Activated T-cell treated with anti-CD3 and anti-CD28 coated beads, Interleukin-2, amount 50 U/mL, for 1 hour (primary cell): ENCODE results near the gene MAML2.

ENCODE experiments used
- DNase-seq: peaks from one replicate; pipeline ENCODE4 v3.0.0-alpha.2; 2020

MAML2 gene

DNA sequence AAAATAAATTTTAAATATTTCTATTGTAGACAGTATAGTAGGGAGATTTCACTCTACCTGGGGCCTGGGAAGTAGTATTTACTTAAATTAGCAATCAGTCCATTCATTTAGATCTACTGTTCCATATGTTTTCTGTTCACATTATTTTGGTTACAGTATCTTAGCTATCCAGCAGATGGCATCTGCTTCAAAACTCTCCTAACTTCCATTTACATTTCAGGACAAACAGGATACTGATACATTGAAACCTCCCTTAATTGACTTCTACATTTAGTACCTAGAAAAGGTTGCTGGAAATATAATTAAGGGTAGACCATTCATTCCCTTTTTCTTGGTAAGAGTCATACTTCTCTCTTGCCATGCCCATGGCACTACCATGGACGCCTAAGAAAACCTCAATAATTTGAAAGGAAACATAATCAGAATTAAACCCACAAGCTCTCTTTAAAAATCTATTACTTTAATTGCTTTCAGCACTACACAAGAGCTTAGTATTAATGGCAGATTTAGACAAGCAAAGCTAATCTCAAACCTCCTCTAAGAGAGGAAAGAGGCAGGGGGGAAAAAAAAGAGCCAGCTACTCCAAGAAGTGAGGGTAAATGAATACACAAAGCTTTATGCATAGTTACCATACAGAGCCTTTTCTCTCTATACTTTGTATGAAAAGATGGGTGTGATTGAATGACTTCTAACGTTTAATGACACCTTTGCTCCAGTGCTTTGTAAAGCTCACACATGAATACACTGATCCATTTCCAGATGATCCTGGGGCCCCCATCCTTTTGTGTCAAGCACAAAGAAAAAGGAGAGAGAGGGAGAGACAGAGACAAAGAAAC lies 287.9 kb downstream of the MAML2 start:
- DNase-seq: no peak

DNA sequence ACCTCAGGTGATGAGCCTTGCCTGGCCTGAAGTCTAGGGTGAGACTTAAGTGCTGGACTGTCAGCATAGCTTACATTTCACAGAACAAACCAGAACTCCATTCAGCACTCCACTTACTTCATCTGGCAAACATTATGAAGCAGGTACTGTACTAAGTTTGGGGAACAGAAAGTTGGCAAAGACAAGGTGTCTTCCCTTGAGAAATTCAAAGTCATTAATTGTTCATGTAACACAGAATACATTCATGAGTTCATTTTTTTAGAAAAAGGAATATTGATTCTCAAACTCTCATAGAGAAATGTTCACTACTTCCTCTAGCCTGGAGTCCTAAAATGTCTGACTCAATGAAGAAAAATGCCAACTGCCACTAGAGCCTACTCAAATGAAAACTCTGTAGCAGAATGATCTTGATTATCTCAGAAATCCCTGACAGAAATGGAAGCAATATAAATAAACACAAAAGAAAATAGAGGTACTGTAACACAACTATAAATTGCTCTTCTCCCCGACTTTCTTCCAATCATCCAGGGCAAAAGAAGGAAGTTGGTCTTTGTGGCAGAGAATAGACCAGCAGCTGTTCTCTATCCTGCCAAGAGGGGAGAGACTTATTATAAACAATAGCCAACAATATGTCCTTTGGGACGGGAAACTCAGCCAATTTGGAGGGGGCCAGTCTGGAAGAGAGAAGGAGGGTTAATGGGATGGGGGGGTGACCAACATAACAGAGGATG lies 289.9 kb downstream of the MAML2 start:
- DNase-seq: no peak

DNA sequence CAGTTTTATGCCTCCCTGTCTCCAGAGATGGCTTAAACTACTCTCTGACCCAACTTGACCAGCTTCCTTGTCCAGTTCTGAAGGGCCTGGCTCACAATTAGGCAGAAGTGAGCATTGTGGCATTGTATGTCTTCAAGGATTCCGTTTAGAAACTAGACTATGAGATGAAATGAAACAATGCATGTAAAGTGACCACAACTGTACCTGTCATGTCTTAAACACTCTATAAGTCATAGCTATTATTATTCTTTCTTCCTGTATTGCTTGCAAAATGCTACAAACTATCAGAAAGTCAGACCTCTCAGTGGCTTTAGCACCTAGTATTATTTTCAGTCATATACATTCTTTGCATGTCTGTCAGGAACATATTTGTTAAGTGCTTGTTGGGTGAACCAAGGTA lies 291.2 kb downstream of the MAML2 start:
- no peak for DNase-seq

DNA sequence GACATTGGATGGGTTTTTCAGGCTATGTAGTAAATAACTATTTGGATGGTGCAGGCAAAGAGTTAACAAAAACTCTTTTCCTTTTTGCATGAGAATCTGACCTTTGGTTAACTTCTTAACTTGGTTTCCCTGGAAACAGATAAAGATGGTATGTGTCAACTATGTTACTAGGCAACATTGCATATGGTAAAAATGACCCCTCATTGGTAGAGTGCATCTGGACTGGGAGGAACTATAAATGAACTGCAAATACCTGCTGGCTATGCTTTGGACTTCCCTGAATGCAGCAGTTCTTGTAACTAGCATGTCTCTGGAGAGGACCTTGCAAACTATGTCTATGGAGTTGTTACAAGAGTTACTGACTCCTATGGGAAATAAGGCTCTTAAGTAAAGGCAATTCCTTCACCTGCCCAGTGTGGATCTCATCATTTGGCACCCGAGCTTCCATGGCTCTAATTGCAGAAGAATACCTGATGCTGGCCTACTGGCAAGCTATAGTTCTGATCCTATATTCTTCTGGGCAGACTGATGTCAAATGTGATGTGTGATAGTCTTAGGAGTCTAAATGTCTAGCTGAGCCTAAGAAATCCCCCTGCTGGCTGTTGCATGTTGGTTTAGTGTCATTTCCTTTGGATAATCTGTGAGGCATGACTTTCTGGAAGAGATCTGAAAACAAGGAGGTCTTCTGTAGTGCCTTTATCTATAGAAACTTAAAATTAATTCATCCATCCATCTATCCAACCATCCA lies 292.4 kb downstream of the MAML2 start:
- DNase-seq: no peak

DNA sequence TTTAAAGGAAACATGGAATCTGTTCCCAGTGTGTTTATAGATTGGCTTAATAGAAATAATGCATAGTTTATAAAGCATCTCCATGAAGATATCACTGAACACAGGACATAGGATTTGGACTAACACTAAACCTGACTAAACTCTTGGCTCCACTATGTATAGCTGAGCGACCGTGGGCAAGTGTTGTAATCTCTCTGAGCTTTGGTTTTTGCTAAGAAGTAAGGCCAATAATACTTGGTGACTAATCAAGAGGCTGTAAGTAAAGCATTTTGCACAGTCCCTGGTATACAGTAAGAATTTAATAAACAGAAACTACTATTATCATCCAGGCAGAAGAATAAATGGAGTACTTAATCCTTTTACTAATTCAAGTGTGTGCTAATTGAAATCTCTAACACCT lies 293.6 kb downstream of the MAML2 start:
- DNase-seq: no peak

DNA sequence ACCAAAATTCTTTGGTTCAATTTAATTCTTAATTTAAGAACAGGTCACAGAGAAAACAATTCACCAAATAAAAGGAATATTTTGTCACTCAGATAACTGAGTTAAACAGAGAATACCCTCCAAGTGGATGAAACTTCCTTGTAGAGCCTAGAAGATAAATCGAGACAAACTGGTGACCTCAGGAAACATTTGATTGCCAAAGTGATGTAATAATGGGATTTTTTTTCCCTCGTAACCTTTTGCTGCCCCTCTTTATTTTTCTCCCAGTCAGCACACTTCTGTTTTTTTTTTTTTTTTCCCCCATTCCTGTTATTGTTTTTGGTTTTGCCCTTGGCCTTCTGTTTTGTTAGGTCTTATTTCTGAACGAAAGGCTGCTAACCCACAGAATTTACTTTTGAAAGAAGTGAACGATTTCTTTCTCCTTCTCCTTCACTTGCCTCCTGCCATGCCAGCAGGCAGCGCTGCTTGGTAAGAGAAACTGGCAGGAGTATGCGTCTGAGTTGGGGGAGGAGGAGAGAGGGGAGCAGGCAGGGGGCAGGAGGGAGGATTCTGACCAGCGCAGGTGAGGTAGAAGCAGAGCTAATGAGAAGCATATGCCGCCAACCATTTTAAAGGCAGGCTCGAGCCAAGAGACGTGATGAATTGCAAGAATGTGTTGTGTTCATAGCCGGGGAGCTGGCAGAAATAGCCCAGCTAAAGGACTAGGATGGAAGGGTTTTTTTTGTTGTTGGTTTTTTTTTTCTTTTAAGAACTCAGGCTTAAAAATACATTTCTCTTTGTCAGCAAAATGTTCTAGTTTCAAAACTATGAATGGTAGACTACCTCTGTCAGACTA lies 297.2 kb downstream of the MAML2 start:
- no peak for DNase-seq

DNA sequence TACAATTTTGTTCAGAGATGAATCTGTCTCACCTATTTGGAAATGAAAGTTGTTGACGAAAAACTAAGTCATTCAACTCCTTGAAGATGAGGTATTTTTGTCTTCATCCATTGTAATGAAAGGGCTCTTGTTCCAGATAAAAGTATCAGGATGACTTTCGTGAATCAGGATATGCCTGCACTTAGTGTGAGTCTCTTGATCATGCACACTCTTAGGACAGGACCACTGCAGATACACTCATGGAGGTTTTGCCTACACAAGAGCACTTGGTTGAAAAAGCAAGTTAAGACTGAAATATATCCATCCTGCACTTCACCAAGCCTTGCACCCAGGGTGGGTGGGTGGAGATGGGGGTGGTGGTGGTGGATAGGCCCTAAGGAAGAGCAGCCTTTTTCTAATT lies 298.2 kb downstream of the MAML2 start:
- no peak for DNase-seq

DNA sequence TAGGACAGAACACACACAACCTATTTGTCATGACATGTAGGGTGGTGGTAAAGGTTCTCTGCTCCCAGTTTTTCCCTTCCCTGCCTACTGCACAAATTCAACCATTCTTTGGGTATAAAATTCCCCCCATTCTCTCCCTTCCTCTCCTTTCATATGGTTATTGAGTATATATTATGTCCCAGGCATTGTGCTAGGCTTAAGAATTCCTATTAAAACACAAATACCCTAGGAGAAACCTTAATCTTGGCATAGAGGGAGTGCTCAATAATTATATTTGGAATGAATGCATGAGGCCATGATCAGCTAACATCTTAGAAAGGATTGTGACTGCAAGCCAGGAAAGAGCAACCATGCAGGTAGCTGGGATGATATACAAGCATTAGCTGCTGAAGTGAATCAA lies 298.7 kb downstream of the MAML2 start:
- DNase-seq: no peak

DNA sequence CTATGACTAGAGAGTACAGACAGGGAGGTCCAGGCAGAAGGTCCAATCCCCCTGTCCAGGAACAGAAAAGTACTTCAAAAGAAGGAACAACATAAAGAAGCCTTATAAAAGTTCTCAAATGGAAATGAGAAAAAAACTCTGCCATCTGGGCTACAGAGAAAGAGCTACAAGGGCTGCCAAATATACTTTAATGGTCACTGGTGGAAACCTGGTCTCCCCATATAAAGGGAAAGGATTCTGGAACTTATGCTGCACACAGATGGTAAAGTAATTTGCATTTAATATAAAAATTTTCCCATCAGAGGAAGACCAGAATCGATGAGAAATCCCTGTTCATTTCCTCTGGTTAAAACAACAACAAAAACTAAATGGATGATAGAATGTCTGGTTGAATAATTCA lies 299.7 kb downstream of the MAML2 start:
- DNase-seq: no peak

DNA sequence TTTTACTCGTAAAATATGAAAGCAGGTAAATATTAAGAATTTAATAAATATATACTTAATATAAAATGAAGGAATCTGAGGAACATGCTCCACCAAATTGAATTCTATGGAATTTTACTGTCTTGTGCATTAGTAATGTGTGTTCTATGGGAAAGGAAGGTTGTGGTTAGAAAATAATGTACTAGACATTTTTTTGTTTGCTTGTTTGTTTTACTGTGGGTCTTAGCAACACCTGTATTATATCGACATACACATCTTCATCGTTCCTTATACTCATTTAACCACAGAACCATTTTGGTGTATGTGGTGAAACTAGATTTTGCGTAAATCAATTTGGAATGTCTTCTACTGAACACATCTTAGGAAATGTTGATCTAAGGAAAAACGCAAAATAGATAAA lies 304.9 kb downstream of the MAML2 start:
- DNase-seq: no peak

DNA sequence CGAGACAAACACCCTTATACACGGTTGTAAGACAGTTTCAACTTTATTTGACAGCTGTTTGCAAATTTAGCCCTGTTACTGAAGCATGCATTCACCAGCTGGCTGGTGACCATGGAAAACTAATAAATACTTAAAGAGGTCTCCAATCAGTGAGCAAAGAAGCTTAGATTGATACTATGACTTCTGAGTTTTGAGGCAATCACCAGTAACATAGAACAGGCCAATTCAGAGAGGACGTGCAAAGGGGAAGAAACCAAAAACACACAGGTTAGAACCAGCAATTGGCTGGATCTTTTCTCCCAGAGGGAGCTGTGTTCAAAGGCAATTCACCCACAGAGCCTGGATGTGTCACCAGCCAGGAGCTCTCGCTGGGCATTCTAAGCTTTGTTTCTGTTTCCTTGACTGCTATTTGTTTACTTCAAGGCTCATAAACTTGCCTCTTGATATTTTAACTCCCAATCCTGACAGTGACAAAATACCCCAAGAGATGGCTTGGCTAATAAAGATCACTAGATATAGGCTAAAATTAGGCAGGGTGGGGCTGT lies 305.5 kb downstream of the MAML2 start:
- DNase-seq: no peak

DNA sequence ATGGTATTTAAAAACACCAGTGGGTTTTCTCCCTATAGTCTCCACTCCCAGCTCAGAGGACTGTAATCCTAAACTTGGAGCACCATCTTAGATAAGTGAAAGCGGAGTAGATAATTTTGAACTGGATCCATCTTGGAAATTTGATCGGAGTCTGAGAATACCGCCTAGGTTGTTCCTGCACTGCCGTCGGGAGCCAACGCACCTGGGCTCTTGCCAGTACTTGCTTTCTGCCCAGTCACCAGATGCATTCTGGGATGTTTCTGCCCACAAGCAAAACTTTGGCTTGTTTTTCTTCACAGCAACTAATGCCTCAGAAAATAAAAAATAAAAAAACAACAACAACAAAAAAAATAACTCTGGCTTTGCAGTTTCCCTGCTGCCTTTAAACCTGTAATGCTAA lies 306.1 kb downstream of the MAML2 start:
- DNase-seq: no peak

DNA sequence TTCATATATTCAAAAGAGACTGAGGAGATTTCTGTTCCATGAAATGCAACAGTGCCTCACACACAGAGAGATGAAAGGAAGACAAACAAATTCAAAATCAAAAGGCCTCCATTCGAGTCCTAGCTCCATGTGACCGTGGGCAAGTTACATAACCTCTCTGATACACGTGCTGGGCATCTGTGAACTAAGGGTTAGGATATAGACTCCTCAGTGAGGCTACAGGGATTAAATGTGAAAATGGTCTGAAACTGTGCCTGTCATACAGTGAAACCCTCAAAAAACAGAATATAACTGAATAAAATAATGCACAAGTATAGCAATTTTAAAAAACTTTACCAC lies 307.3 kb downstream of the MAML2 start:
- DNase-seq: no peak

DNA sequence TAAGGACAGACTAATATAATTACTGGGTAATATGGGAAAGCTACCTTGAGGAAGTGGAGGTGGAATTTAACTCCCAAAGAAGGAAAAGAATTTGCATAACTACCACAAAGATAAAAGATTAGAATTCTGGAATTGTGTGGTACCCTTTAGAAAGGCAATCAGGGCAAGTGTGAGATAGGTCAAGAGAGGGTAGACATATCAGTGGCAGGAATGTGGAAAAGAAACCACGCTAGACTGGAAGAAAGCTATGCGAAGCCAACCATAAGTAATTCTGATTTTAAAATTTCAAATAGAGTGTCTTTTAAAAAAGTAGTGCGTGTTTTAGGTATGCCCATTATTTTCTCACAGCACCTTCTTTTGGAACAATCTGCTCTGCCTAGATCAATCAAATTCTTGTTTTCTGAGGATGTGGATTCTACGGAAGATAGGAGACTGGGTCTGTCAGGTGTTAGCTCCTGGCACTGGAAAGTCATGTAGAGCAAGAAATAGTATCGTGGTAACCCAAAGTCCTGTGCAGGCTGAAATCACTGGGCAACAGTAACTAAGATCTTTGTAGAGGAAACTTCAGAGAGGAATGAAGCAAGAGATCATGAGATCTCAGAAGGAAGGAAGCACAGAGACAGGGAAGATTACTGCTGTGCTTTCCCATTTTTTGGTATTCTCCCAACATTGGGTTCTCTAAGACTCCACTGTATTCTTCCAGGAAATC lies 307.8 kb downstream of the MAML2 start:
- no peak for DNase-seq

DNA sequence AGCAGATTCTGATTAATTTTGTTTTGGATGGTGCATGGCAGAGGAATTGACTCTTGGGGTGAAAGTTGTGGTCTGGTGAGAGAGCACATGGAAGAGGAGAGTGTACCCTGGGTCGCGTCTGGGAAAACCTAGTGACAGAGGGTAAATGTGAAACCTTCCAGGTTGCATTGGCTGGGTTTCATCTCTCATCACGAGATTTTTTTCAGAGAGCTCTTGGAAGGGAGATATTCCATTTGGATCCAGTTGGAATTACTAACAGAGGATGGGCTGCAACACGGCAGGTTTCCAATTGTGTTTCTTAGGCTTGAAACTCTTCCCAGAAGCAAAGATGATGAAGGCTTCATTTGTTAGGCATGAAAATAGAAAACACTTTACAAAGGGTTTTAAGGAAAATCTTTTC lies 309.4 kb downstream of the MAML2 start:
- DNase-seq: no peak

DNA sequence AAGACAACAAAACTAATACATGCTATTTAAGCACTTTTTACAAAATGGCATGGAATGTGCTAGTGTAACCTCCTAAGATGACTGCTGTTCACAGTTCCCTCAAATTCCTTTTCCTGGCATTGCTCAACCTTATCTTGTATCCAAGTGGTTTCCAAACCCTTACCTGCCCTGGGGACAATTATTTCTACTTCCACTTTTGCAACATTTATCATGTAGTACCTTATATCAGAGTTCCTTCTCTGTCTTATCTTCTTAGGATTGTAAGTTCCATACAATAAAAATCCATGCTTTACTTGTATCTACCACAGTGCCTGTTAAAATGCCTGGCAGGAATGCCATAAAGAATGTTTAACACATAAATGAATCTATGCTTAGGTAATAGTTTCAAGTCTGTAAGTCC lies 309.9 kb downstream of the MAML2 start:
- no peak for DNase-seq

DNA sequence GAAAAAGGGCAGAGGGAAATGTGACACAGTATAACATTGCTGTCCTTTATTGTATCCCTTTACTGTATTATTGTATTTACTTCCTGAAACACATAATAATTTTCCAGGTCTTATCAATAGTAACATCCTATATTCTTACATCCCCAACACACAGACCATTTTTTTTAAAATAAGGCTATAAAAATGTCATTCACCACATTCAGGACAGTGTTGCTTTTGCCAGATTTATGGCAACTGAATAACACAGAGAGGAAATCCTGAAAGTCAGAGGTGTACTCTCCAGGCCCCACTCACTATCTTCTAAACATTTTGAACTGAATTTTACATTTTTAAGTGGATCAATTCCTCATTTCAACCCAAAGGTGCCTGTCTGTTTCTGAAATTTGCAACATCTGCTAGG lies 314.2 kb downstream of the MAML2 start:
- no peak for DNase-seq

DNA sequence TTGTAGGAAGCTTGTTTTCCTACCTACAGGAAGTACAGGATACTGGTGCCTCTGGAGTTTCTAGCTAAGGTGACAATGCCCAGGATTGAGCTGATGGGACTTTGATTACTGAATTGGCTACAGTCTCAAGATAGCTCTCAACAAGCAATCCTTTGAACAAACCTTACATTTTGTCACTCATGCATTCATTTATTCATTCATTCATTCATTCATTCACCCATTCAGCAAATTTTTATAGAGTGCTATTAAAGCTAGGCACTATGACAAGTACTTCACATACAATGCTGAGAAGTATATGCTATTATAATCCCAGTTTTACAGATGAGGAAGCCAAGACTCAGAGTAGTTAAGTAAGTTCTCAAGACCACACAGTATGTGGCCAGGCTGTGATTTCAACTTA lies 316.0 kb downstream of the MAML2 start:
- DNase-seq: no peak

DNA sequence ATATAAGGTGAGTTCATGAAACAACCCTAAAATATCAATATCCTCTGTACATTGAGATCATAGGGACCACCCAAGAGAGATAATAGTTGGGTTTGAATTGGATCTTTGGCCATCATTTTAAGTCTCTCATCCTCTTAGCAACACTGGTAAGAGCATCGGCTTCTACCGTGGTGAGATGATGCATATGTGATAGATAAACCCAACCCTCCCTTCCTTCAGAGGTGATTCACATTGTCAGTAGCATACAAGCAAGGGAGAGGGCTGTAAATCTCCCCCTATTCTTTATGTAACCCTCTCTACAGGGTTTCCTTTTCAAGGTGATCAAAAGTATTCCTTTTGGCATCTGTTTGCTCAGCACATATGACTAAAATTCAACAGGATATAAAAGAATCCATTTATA lies 316.7 kb downstream of the MAML2 start:
- DNase-seq: no peak

DNA sequence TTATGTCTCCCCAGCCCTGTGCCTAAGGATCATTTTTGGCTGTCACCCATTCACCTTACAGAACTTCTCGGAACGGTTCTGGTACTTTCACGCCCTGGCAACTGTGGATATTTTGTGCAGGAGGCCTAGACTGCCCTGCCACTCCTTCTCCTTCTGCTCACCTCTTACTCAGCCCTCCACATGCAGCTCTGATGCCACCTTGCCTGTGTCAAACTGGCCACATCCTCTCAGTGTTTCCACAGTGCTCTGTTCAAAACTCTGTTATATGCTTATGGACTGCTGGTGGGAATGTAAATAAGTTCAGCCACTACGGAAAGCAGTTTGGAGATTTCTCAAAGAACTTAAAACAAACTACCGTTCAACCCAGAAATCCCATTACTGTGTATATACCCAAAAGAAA lies 318.3 kb downstream of the MAML2 start:
- DNase-seq: no peak

DNA sequence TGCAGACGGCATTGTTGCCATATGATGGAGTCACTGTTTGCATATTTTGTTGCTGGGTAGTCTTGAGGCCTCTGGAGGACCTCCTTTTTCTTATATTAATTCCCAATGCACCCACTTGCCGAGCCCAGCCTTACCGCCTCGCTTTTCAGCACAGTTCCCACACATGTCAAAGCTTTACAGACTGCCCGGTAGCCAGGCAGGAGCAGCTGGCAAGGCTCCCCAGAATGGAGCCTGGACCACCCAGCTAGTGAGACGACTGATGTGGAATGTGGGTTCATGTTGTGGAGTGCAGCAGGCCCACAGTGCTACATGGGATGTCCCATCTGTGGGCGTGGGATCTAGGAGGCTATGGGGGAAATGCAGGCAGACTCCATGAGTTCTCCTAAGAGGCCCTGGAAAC lies 319.7 kb downstream of the MAML2 start:
- no peak for DNase-seq
